22Rv1 (cell line): ENCODE measurements around the gene RAP1GAP2.

Experiments
- CTCF ChIP-seq: fragments of 450-650 bp; IDR thresholded peaks from 2 replicates; pipeline ENCODE4 v1.5.1; 2017; ENCODE audit warnings: mild to moderate bottlenecking
- ZFX ChIP-seq: fragments of 450-650 bp; IDR thresholded peaks from 2 replicates; pipeline ENCODE4 v1.6.1; 2017; ENCODE audit warnings: antibody characterized with exemption, borderline replicate concordance

GRCh38 chr17:2954898-2955445, 158.7 kb downstream of the RAP1GAP2 start:
- TF ChIP-seq CTCF: no peak
- no peak for TF ChIP-seq ZFX
